Measurements from ENCODE around the gene MRPL48. TPM values are rescaled to one million over a fixed set of nuclear protein-coding genes. Genes with fewer than 3 reads are reported as not detected.
"Not testable (repeated sequence)": the region's sequence is repeated elsewhere in the genome, so short reads cannot be mapped to it uniquely, and the experiment has no call there.

The MRPL48 gene
- total RNA-seq, 4 donors from 2014 or later: 4.3 to 25.3 (median 21.1) TPM

DNA sequence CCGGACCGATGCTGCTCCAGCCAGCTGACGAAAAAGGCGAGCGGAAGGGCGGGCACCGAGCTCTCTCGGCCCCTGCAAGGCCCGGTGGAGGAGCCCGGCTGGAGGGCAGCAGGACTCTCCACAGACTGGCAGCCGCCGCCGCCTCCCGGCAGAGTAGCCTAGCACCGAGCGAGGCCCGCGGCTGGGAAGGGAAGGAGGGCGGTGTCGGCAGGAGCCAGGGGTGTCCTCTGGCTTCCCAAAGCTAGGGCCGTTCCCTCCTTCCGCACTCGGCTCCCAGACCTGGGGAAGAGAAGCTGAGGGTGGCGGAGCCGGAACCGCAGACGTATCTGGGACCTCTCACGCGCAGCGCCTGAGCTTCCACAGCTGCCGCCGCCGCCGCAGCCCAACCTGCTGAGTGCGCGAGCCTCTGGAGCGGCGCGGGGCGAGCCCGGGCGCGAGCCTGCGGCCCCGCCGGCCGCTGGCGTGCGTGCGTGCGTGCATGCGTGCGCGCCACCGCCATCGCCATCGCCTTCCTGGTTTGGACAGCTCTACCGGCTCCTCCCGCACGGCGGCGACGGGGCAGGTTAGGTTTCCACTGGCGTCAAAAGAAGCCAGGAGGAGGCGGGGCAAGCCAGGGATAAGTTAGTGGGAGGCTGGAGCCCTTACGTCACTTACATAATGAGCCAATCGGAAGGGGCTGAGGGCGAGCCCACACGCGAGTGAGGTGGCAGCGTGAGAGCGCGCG lies 26.8 kb upstream of the MRPL48 start, which contains the start of gene RAB6A:
RAB6A (minus strand) TSS at position 396 of the 724 bp plus-strand sequence. CDS start 439 bp downstream, outside the sequence.
- H3K27ac ChIP-seq: peak within 1 kb of the TSS; percentile 90 to 97 (median 94)
- no peaks in the 10 kb centered on the region for H3K36me3 ChIP-seq
- H3K27me3 ChIP-seq: no peaks in the 10 kb centered on the region
- peak; percentile 99 for DNase-seq (ENCODE audit: low spot score in 2 of 2)
- H3K4me1 ChIP-seq: peaks cover 3 to 35% (median 18%) of the 10 kb centered on the region in 4 donors
- peak within 1 kb of the TSS; percentile 70 to 97 (median 82) for H3K4me3 ChIP-seq
- H3K9me3 ChIP-seq: no peaks in the 10 kb centered on the region
- TF ChIP-seq EP300 (IDR thresholded peaks at IDR 0.05): peak in 1 of 2 donors; percentile 72
- TF ChIP-seq POLR2A (IDR thresholded peaks at IDR 0.05): peak; percentile 91 to 96
- TF ChIP-seq, protein P1, sequence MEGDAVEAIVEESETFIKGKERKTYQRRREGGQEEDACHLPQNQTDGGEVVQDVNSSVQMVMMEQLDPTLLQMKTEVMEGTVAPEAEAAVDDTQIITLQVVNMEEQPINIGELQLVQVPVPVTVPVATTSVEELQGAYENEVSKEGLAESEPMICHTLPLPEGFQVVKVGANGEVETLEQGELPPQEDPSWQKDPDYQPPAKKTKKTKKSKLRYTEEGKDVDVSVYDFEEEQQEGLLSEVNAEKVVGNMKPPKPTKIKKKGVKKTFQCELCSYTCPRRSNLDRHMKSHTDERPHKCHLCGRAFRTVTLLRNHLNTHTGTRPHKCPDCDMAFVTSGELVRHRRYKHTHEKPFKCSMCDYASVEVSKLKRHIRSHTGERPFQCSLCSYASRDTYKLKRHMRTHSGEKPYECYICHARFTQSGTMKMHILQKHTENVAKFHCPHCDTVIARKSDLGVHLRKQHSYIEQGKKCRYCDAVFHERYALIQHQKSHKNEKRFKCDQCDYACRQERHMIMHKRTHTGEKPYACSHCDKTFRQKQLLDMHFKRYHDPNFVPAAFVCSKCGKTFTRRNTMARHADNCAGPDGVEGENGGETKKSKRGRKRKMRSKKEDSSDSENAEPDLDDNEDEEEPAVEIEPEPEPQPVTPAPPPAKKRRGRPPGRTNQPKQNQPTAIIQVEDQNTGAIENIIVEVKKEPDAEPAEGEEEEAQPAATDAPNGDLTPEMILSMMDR (IDR thresholded peaks at IDR 0.05): peak; percentile 36 to 90 (median 63)
- 1% methylated on average over 17 to 53 of the region's 74 CpGs for WGBS, 2 donors

DNA sequence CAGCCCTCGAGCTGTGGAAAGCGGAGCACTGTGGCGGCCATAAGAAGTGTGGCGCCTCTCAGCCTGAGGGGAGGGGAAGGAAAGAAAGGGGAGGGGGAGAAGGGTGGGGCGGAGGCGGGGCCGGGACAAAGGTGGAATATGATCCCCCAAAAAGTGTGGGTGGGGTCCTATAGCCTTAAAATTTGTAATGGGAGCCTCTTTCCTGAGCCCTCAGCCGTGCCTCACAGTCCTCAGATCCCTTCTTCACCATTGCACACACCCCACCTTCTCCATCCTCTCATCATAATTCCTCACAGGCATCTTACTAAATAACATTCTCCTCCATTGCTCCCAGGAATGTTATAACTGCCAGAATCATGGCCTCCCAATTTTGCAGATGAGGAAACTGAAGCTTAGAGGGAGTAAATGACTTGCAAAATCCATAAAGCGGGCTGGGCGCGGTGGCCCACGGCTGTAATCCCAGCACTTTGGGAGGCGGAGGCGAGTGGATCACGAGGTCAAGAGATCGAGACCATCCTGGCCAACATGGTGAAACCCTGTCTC lies 26.2 kb upstream of the MRPL48 start:
- H3K27me3 ChIP-seq: no peaks in the 10 kb centered on the region
- no peak for DNase-seq (ENCODE audit: low spot score in 2 of 2)
- WGBS, 2 donors: 47 to 48% methylated on average over 16 of the region's 16 CpGs
- peaks cover 3 to 29% (median 18%) of the 10 kb centered on the region in 4 donors for H3K4me1 ChIP-seq
- no peaks in the 10 kb centered on the region for H3K9me3 ChIP-seq
- H3K4me3 ChIP-seq: peak overlapping the region; percentile 21 to 97 (median 59)
- TF ChIP-seq POLR2A (IDR thresholded peaks at IDR 0.05): no peak
- TF ChIP-seq, protein P1 (IDR thresholded peaks at IDR 0.05): no peak
- TF ChIP-seq EP300 (IDR thresholded peaks at IDR 0.05): peak in 1 of 2 donors; percentile 99
- peak overlapping the region; percentile 87 to 94 (median 92) for H3K27ac ChIP-seq
- no peaks in the 10 kb centered on the region for H3K36me3 ChIP-seq

DNA sequence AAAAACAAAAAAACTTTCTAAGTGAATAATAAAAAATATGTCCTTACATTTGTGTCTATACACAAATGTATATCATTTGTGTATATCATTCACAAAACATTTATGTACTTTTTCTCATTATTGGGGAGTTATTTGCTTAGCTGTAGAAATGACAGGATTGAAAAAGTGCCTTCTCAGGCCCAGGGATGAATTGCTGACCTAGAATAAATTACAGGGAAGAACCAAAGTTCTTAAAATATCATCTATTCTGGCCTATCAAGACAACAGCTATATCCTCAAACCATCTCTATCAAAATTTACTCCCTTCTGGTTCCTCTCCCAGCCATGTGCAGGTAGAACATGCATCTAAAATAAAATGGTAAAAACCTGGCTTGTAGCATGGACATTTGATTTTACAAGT lies 24.9 kb upstream of the MRPL48 start:
- Histone ChIP-seq H3K27me3 (no peaks in the 10 kb centered on the region), H3K4me1 (peaks cover 3 to 20% (median 14%) of the 10 kb centered on the region in 4 donors), H3K27ac (no peak overlapping the region), H3K36me3 (no peaks in the 10 kb centered on the region), H3K4me3 (no peak overlapping the region), H3K9me3 (no peaks in the 10 kb centered on the region)
- TF ChIP-seq EP300 (IDR thresholded peaks at IDR 0.05) (no peak), POLR2A (IDR thresholded peaks at IDR 0.05) (no peak)
- TF ChIP-seq, protein P1 (IDR thresholded peaks at IDR 0.05): no peak
- DNase-seq (ENCODE audit: low spot score in 2 of 2): no peak

DNA sequence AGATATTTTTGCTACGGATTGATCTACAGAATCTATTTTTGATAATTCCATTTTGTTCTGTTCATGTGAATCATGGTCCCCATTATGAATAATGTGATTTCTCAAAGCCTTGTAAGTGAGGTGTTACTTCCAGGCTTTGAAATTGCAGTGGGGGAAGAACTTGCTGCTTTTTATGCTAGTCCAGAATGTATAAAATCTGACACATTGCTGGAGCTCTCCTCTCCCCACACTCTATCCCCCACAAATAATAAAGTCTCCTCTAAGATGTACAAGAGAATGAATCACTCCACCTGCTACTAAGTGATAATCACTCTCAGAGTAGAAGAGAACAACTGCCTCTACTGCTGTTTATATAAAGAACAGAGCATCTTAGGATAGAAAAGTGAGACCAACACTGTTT lies 20.9 kb upstream of the MRPL48 start:
- TF ChIP-seq POLR2A (IDR thresholded peaks at IDR 0.05): no peak
- TF ChIP-seq, protein P1 (IDR thresholded peaks at IDR 0.05): no peak
- no peak for TF ChIP-seq EP300 (IDR thresholded peaks at IDR 0.05)
- H3K4me1 ChIP-seq: no peaks in the 10 kb centered on the region
- no peaks in the 10 kb centered on the region for H3K27me3 ChIP-seq
- no peak overlapping the region for H3K27ac ChIP-seq
- no peaks in the 10 kb centered on the region for H3K9me3 ChIP-seq
- H3K4me3 ChIP-seq: no peak overlapping the region
- 64 to 71% methylated on average over 1 of the region's 1 CpG for WGBS, 2 donors
- no peaks in the 10 kb centered on the region for H3K36me3 ChIP-seq
- DNase-seq (ENCODE audit: low spot score in 2 of 2): no peak

DNA sequence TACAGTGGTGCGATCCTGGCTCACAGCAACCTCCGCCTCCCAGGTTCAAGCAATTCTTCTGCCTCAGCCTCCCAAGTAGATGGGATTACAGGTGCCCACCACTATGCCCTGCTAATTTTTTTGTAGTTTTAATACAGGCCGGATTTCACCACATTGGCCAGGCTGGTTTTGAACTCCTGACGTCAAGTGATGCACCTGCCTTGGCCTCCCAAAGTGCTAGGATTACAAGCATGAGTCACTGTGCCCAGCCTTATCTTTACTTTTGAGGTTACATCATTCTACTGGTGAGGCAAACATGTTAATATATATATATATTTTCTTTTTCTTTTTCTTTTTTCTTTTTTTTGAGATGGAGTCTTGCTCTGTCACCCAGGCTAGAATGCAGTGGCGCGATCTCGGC lies 16.9 kb upstream of the MRPL48 start:
- 90 to 96% methylated on average over 7 of the region's 7 CpGs for WGBS, 2 donors
- H3K9me3 ChIP-seq; H3K36me3 ChIP-seq; H3K4me3 ChIP-seq; H3K4me1 ChIP-seq; H3K27ac ChIP-seq; DNase-seq (ENCODE audit: low spot score in 2 of 2); H3K27me3 ChIP-seq: not testable (repeated sequence)
